Loucy (cell line): ENCODE data around the gene UTP11.

Experiments used
- H2AFZ ChIP-seq: fragments of 200-600 bp; sonication (generic); 2 replicates; pipeline ENCODE4 v1.6.0; 2016; ENCODE audit warnings: antibody characterized with exemption, mild to moderate bottlenecking, low read length, moderate library complexity
- H3F3A ChIP-seq: fragments of 200-600 bp; 2 replicates; pipeline ENCODE4 v1.6.0; 2016; ENCODE audit warnings: antibody characterized with exemption, low read depth, mild to moderate bottlenecking
- H3K27me3 ChIP-seq: fragments of 200-600 bp; sonication (generic); 2 replicates; pipeline ENCODE4 v1.6.1; 2014; ENCODE audit warnings: low read length, mild to moderate bottlenecking; ENCODE audit not compliant: insufficient read depth, poor library complexity, severe bottlenecking
- H3K36me3 ChIP-seq: fragments of 200-600 bp; sonication (generic); 2 replicates; pipeline ENCODE4 v1.6.1; 2016; ENCODE audit warnings: low read length; ENCODE audit not compliant: insufficient read depth
- H3K4me1 ChIP-seq: fragments of 200-600 bp; sonication (generic); 2 replicates; pipeline ENCODE4 v1.5.1; 2014; ENCODE audit warnings: low read length, mild to moderate bottlenecking; ENCODE audit not compliant: insufficient read depth, poor library complexity, severe bottlenecking
- H3K4me2 ChIP-seq: fragments of 200-600 bp; sonication (generic); 2 replicates; pipeline ENCODE4 v1.6.0; 2014; ENCODE audit warnings: antibody characterized with exemption, low read length, low read depth, mild to moderate bottlenecking; ENCODE audit not compliant: poor library complexity, severe bottlenecking
- H3K4me3 ChIP-seq: fragments of 200-600 bp; sonication (generic); 2 replicates; pipeline ENCODE4 v1.5.1; 2014; ENCODE audit warnings: low read length, mild to moderate bottlenecking, mixed read lengths; ENCODE audit not compliant: poor library complexity, severe bottlenecking
- H3K79me2 ChIP-seq: fragments of 200-600 bp; sonication (generic); 2 replicates; pipeline ENCODE4 v1.6.1; 2014; ENCODE audit warnings: low read length; ENCODE audit not compliant: insufficient read depth
- H3K9ac ChIP-seq: fragments of 200-600 bp; sonication (generic); 2 replicates; pipeline ENCODE4 v1.6.0; 2014; ENCODE audit warnings: mild to moderate bottlenecking, low read depth, low read length, moderate library complexity; ENCODE audit not compliant: poor library complexity, severe bottlenecking
- H3K9me2 ChIP-seq: fragments of 200-600 bp; sonication (generic); replicated peaks from 2 replicates; pipeline ENCODE4 v1.6.1; 2016; ENCODE audit warnings: low read depth, low read length, mixed read lengths
- H3K9me3 ChIP-seq: fragments of 200-600 bp; sonication (generic); 2 replicates; pipeline ENCODE4 v1.6.1; 2014; ENCODE audit warnings: mild to moderate bottlenecking, antibody characterized with exemption, low read length, low read depth; ENCODE audit not compliant: insufficient read depth
- H4K20me1 ChIP-seq: fragments of 200-600 bp; sonication (generic); 2 replicates; pipeline ENCODE4 v1.6.0; 2014; ENCODE audit warnings: antibody characterized with exemption, low read length, mild to moderate bottlenecking; ENCODE audit not compliant: insufficient read depth, poor library complexity, severe bottlenecking
- CTCF ChIP-seq: fragments of 200-600 bp; sonication (generic); conservative IDR thresholded peaks from 2 replicates; pipeline ENCODE4 v1.5.1; 2014; ENCODE audit warnings: mild to moderate bottlenecking, antibody characterized with exemption, low read length
- EZH2phosphoT487 ChIP-seq: fragments of 200-600 bp; IDR thresholded peaks from 2 replicates; pipeline ENCODE4 v1.6.1; 2018; ENCODE audit warnings: antibody characterized with exemption, mild to moderate bottlenecking, moderate library complexity, borderline replicate concordance

The UTP11 gene

GRCh38 chr1:38037221-38037939 is 24.8 kb downstream of the UTP11 start:
- no peaks in the 10 kb centered on the region for H4K20me1 ChIP-seq
- H3K27me3 ChIP-seq = no peaks in the 10 kb centered on the region
- no peak overlapping the region for H2AFZ ChIP-seq
- H3K4me3 ChIP-seq = no peak overlapping the region
- H3K4me1 ChIP-seq = no peaks in the 10 kb centered on the region
- no peaks in the 10 kb centered on the region for H3K36me3 ChIP-seq
- H3K79me2 ChIP-seq = no peaks in the 10 kb centered on the region
- no peaks in the 10 kb centered on the region for H3K9me3 ChIP-seq
- no peak for TF ChIP-seq EZH2phosphoT487
- TF ChIP-seq CTCF = peak; percentile 41
- no peaks in the 10 kb centered on the region for H3K9me2 ChIP-seq
- no peak overlapping the region for H3K9ac ChIP-seq
- no peak overlapping the region for H3K4me2 ChIP-seq
- no peaks in the 10 kb centered on the region for H3F3A ChIP-seq

- no peaks in the 10 kb centered on the region for H3F3A ChIP-seq
- no peak overlapping the region for H3K4me3 ChIP-seq
- H3K9ac ChIP-seq = no peak overlapping the region
- TF ChIP-seq EZH2phosphoT487 (no peak), CTCF (no peak)
- no peaks in the 10 kb centered on the region for H3K36me3 ChIP-seq
- H3K4me1 ChIP-seq = no peaks in the 10 kb centered on the region
- H2AFZ ChIP-seq = no peak overlapping the region
- H3K27me3 ChIP-seq = no peaks in the 10 kb centered on the region
- no peaks in the 10 kb centered on the region for H3K79me2 ChIP-seq
- H3K9me3 ChIP-seq = no peaks in the 10 kb centered on the region
- H4K20me1 ChIP-seq = no peaks in the 10 kb centered on the region
- H3K9me2 ChIP-seq = no peaks in the 10 kb centered on the region
- no peak overlapping the region for H3K4me2 ChIP-seq
Measured at GRCh38 chr1:38038861-38039260, 26.3 kb downstream of the UTP11 start.

- H3K4me1 ChIP-seq = no peaks in the 10 kb centered on the region
- no peaks in the 10 kb centered on the region for H3K27me3 ChIP-seq
- no peaks in the 10 kb centered on the region for H3K36me3 ChIP-seq
- H4K20me1 ChIP-seq = no peaks in the 10 kb centered on the region
- H3K4me3 ChIP-seq = no peak overlapping the region
- no peak overlapping the region for H2AFZ ChIP-seq
- no peaks in the 10 kb centered on the region for H3K79me2 ChIP-seq
- no peak for TF ChIP-seq CTCF
- TF ChIP-seq EZH2phosphoT487 = no peak
- no peak overlapping the region for H3K9ac ChIP-seq
- H3K4me2 ChIP-seq = no peak overlapping the region
- H3F3A ChIP-seq = no peaks in the 10 kb centered on the region
- no peaks in the 10 kb centered on the region for H3K9me3 ChIP-seq
- H3K9me2 ChIP-seq = no peaks in the 10 kb centered on the region
Measured at GRCh38 chr1:38039331-38040088, 27.0 kb downstream of the UTP11 start.
